Stimulated activated CD4-positive, alpha-beta T cell treated with anti-CD3 and anti-CD28 coated beads, Interleukin-4, amount 100 ng/mL, for 24 hours (primary cell): ENCODE measurements around the gene CDK11B.

Source experiments
- DNase-seq: peaks from one replicate; pipeline ENCODE4 v3.0.0-alpha.2; 2020

The CDK11B gene

DNA sequence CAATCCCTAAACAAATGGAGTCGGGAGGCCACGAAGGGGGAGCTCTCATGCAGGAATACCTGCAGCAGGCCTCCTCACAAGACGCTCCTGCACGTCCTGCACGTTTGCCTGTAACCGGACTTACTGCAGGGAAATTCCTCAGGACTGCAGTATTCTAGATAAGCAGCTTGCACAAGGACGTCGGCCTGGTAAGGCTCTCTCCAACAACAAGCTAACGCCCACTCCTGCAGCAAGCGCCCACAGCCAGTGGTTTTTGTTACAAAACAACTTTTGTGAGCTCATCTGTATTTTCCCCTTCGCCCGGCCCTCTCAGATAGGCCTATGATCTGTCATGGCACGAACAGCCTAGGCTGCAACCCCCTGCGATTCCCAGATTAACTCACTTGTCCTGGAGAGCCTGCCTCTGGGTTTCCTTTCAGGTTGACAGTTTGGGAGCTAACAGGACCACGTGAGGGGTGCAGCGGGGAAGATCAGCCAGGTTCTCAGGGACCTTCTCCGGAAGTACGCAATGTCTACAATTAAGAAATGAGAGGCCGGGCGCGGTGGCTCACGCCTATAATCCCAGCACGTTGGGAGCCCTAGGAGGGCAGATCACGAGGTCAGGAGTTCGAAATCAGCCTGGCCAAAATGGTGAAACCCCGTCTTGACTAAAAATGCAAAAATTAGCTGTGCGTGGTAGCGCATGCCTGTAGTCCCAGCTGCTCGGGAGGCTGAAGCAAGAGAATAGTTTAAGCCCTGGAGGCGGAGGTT is 44.4 kb downstream of the CDK11B start:
- peak; percentile 71 for DNase-seq

GRCh38 chr1:1613509-1614082 is 45.2 kb downstream of the CDK11B start:
- no peak for DNase-seq

DNA sequence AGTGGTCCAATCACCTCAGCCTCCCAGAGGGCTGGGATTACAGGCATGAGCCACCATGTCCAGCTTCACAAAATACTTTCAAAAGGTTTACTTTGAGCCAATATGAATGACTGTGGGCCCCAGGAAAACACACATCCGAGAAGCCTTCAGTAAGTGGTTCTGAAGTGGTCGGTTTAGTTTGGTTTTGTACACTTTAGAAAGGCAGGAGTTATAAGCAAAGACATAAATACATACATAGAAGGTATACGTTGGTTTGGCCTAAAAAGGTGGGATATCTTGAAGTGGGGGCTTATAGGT is 46.8 kb downstream of the CDK11B start:
- DNase-seq, result no peak

- DNase-seq, result no peak
Observed at GRCh38 chr1:1610796-1611195, 48.0 kb downstream of the CDK11B start.

DNA sequence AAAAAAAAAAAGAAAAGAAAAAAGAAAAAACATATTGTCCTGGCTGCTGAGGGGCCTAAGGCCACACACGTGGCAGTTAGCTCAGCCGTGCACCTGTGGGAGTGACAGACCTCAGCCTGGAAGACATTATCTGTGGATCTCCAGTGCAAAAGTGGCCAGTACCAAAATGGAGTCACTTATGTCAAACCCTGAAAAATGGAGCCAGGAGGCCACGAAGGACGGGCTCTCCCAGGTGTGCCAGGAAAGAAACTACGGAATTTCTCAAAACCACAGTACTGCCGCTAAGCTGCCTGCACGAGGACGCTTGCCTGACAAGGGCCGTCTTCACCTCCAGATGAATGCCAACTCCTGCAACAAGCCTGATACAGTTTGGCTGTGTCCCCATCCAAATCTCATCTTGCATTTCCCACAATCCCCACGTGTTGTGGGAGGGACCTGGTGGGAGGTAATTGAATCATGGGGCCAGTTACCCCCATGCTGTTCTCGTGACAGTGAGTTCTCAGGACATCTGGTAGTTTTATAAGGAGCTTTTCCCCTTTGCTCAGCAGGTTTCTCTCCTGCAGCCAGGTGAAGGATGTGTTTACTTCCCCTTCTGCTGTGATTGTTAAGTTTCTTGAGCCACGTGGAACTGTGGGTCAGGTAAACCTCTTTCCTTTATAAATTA is 48.9 kb downstream of the CDK11B start:
- DNase-seq, result no peak

DNA sequence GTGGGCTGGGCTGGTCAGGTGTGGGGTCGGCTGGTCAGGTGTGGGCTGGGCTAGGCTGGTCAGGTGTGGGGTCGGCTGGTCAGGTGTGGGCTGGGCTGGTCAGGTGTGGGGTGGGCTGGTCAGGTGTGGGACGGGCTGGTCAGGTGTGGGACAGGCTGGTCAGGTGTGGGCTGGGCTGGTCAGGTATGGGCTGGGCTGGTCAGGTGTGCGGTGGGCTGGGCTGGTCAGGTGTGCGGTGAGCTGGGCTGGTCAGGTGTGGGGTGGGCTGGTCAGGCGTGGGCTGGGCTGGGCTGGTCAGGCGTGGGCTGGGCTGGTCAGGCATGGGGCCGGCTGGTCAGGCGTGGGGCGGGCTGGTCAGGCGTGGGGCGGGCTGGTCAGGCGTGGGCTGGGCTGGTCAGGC is 52.6 kb downstream of the CDK11B start:
- no peak for DNase-seq

DNA sequence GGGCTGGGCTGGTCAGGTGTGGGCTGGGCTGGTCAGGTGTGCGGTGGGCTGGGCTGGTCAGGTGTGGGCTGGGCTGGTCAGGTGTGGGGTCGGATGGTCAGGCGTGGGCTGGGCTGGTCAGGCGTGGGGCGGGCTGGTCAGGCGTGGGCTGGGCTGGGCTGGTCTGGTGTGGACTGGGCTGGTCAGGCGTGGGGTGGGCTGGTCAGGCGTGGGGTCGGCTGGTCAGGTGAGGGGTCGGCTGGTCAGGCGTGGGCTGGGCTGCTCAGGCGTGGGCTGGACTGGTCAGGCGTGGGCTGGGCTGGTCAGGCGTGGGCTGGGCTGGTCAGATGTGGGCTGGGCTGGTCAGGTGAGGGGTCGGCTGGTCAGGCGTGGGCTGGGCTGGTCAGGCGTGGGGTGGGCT is 53.1 kb downstream of the CDK11B start:
- DNase-seq, result no peak

- DNase-seq, result no peak
Observed at GRCh38 chr1:1605034-1605591, 53.7 kb downstream of the CDK11B start.

DNA sequence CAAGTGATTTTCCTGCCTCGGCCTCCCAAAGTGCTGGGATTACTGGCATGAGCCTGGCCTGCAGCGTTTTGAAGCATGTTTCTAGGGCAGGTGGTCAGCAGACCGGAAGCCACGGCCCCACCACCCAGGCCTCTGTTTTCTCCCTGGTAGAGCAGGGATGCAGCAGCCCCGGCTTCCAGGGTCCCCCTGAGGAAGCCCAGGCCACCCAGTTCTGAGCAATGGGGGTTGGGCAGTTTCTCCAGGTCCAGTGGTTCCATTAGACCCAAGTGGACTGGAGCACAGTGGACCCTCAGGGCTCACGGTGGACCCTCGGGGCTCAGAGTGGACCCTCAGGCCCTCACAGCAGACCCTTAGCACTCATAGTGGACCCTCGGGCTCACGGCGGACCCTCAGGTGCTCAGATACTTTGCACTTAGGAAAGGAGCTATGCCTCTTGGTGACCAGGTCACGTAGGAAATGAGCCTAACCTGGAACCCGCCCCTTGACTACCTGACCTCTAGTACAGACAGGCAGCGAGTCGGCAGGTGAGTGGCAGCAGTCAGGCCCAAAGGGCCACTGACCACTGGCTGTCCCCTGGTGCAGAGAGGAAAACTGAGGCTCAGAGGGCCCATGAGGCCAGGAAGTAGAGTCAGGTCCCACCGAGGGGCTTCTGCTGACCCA is 54.3 kb downstream of the CDK11B start:
- DNase-seq, result no peak

GRCh38 chr1:1603671-1604373 is 55.0 kb downstream of the CDK11B start:
- DNase-seq, result no peak

DNA sequence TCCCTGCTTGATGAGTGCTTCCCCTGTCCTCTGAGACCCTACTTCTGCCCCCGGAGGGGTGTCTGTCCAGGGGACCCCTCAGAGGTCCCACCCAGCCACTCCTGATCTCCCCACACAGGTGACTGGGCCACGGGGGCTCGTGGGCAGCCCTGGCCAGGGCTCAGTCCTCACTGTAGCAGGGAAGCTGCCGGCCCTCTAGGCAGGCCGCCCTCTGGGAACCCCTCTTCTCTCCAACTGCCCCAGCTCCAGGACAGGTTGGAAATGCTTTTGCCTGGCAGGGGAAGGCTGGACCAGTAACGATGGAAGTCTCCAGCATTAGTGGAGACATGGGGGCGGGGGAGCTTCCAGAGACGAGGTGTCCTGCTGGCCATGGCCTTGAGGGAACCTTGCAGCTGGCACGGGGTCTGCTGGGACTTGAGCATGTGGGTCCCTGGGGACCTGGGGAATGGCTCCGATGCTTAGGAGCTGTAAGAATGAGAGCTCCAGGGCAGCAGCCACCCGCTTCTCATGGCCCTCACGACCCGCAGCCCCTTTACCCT is 55.8 kb downstream of the CDK11B start:
- no peak for DNase-seq

DNA sequence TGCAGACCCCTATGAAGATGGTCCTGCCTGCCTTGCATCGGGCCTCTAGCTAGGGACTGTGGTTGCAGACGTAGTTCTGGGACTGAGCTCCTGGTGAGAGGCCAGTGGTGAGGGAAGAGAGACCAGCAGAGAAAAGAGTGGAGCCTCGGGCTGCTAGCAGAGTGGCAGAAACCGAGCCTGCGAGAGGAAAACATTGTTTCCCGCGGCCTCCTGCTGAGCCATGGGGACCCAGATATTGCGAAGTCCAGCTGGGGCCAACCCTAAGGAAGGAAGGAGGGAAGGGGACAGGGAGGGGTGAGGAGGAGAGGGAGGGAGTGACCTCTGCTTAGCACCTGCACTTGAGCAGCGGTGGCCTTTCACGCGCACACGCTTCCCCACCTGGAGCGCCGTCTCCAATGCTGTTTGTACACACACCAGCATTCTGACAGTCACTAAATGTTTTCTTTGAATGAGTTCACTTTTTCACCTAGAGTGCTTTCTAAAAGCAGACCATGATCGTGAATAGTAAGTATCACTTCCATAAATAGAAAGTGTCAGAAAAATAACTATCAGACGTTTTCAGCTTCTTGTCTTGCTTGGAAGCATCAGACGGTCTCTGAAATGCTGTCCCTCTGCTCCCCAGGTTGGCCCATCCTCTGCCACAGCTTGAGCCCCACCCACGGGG is 56.4 kb downstream of the CDK11B start:
- no peak for DNase-seq

- DNase-seq, result no peak
Observed at GRCh38 chr1:1601564-1602303, 57.1 kb downstream of the CDK11B start.

GRCh38 chr1:1600861-1601563 is 57.8 kb downstream of the CDK11B start:
- DNase-seq, result no peak

DNA sequence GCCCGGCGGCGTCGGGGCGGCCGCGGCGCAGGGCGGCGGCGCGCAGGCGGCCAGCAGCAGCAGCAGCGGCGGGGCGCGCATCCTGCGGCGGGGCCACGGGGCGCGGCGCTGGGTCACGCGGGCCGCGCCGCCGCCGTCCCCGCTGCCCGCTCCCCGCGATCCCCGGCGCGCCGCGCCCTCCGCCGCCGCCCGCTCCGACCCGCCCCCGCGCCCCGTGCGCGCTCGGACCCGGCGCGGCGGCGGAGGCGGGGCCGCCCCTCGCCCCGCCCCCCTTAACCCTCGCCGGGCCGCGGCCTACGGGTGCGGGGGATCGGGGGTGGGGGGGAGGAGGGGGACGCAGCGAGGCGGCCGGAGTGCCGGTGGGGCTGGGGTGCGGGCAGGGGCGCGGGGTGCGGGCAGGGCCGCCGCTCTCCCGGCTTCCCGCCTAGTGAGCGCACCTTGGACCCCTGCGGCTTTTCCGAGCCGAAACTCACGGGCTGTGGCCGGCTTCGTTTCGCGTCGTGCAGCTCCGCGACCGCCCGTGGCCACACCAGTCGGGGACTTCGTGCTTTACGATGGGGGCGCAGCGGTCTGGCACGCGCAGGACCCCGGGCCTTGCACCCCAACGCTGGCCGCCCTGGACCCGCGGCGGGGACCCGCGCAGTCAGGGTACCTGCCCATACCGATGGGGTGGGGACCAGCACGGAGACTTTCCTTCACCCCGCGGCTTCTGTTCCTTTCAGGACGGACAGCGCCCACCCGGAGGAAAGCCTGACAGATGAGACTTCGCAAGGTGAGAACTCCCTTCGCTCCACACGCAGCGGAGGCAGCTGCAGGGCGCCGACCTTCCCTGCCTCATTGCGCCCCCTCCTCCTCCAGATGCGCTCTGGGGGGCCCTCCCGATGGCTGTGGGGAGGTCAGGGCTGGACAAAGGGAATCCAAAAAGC is 58.6 kb downstream of the CDK11B start, which contains the start of gene FNDC10:
FNDC10 (minus strand) TSS at position 201 of the 926 bp plus-strand sequence; CDS start at position 81, 120 bp downstream.
- DNase-seq, result no peak

- DNase-seq, result no peak
Observed at GRCh38 chr1:1599030-1599934, 59.5 kb downstream of the CDK11B start.

DNA sequence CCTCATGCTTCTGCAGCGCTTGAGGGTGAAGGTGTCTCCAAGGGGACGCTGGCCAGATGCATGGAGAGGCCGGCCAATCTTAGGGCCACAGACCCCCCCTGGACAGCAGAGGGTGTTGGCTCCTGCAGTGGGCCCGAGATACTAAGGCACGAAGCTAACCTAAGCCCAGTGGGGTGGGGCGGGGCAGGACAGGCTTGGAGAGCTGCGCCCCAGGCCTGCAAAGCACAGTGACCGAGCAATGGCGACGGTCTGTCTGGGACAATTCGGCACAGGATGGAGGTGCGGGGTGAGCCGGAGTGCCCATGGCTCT is 60.1 kb downstream of the CDK11B start:
- DNase-seq, result no peak

GRCh38 chr1:1598051-1598719 is 60.6 kb downstream of the CDK11B start:
- no peak for DNase-seq
